HG03045 (cell line): ENCODE measurements around the gene STING1.
"Not testable (repeated sequence)": the region's sequence is repeated elsewhere in the genome, so short reads cannot be mapped to it uniquely, and the experiment has no call there.

Experiments used
- ATAC-seq: cut with Tn5 transposase; IDR thresholded peaks from one replicate; pipeline ENCODE4 v1.9.1; 2021; ENCODE audit warnings: mild to moderate bottlenecking, moderate library complexity; ENCODE audit not compliant: unreplicated experiment

STING1 gene

DNA sequence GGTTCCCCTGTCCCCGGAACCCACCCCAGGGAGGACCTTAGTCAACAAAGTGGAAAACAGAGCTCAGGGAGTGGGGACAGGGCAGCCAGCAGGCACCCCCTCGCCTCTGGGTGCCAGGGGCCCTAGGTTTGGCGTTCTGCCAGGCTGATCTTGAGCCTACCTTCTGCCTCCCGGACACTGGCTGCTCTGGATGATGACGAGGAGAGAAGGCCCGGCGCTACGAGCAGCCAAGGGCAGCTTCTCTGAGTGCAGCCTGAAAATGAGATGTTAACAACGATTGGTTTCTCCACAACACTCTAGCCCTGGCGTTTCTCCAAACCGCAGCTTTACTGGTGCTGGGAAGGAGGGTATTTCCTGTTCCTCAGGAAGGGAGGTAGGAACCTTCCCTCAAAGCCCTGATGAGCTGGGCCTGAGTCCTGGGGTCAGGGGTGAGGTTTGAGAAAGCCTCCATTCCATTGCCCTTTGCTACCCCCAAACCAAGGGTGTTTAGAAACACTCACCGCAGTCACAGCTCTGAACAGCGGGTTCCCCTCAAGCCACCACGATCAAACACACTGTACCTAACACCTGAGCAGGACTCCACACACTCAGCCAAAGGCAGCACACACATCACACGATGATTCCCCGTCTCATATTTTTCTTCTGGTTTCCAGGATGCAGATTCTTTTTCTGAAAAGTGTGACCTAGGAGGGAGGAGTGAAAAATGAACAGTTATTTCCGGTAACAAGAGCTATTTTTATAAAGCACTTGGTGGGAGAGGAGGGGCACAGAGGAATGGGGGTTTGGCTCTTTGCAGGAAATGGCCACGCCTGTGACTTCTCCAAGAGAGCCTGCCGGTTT lies at the start of gene STING1:
STING1 (minus strand) TSS at position 709 of the 840 bp plus-strand sequence. CDS start 1,054 bp downstream, outside the sequence.
- ATAC-seq, result peak; percentile 45

GRCh38 chr5:139531772-139532169 lies 49.2 kb upstream of the STING1 start:
- ATAC-seq, result no peak

GRCh38 chr5:139530079-139530478 lies 47.5 kb upstream of the STING1 start:
- ATAC-seq, result not testable (repeated sequence)

DNA sequence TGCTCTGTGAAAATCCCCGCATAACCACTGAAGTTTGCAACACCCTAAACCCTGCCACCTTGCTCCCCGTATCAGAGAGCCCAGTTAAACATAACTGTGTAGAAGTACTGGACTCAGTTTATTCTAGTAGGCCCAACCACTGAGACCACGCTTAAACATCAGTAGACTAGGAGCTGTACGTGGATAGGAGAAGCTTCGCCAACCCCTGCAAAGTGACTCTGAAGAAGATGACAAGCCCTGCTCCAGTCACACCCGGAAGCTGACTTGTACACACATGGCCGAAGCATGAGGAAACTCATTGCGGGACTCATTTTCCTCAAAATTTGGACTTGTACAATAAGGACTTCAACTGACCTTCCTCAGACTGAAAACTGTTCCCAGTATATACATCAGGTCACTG lies 46.1 kb upstream of the STING1 start:
- ATAC-seq, result not testable (repeated sequence)

DNA sequence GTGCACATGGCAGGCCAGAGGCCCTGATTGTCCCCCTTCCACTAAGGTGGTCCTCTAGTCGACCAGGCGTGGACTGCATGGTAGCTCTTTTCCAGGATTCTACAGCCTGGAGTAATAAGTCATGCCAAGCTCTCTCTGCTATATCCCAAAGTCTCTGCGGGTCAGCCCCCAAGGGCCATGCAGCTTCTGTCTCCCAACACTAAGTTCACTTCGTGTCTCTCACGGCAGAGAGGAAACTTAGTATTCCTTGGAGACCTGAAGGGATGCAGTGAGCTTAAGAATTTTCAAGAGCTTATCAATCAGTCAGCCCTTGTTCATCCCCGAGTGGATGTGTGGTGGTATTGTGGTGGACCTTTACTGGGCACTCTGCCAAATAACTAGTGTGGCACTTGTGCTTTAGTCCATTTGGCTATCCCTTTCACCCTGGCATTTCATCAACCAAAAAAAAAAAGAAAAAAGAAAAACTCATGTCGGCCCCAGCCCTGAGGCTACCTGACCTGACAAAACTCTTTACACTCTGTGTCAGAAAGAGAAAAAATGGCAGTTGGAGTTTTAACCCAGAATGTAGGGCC lies 45.4 kb upstream of the STING1 start:
- ATAC-seq, result not testable (repeated sequence)

- ATAC-seq, result not testable (repeated sequence)
Observed at GRCh38 chr5:139527090-139527470, 44.5 kb upstream of the STING1 start.

DNA sequence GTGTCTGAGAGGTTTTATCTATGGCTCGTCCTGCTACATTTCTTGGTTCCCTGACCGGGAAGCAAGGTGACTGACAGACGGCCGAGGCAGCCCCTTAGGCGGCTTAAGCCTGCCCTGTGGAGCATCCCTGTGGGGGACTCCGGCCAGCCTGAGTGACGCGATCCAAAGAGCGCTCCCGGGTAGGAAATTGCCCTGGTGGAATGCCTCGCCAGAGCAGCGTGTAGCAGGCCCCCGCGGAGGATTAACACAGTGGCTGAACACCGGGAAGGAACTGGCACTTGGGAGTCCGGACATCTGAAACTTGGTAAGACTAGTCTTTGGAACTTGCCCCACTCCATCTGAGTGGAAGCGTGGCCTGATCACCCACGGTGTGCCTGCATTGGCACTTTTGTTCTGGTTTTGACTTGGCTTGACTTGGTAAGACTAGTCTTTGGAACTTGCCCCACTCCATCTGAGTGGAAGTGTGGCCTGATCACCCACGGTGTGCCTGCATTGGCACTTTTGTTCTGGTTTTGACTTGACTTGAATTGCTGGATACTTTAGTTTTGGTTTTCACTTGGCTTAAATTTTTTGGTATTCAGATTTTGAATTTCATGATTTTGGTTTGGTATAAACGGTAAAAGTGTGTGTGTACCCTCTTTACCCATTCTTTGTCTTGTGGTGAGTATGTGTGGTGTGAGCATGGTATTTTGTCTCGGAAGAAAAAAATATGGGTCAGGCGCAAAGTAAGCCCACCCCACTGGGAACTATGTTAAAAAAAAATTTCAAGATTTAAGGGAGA lies 43.9 kb upstream of the STING1 start:
- ATAC-seq, result not testable (repeated sequence)

DNA sequence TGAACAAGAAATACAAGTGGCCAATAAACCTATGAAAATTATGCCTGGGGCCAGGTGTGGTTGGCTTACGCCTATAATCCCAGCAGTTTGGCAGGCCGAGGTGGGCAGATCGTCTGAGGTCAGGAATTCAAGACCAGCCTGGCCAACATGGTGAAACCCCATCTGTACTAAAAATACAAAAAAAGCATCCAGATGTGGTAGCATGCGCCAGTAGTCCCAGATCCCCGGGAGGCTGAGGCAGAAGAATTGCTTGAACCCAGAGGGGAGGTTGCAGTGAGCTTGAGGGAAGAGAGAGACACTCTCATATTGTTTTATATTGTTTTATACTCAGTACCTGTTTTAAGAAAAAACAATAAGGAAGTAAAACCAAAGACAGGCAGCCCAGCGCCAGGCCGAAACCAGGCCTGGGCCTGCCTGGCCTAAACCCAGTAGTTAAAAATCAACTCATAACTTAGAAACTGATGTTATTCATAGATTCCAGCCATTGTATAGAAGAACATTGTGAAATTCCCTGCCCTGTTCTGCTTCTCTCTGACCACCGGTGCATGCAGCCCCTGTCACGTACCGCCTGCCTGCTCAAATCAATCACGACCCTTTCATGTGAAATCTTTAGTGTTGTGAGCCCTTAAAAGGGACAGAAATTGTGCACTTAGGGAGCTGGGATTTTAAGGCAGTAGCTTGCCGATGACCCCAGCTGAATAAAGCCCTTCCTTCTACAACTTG lies 43.2 kb upstream of the STING1 start:
- ATAC-seq, result not testable (repeated sequence)

GRCh38 chr5:139524940-139525585 lies 42.5 kb upstream of the STING1 start:
- ATAC-seq, result no peak

DNA sequence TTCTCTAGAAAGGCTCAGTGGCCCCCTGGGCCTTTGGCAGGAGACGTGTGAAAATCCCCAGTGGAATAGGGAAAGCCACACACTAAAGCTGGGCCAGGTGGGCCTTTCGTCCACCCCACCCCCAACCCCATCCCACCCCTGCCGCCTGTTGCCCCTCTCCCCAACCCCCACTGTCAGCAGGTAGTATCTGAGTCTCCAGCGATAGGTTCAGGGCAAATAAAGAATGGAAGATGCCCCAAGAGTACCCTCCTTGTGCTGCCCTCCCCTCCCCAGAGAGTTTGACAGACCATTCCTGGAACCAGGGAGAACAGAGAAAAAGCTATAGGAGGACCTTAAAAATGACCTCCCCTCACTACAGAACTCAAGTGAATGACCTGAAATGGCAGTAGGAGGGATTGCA lies 41.9 kb upstream of the STING1 start:
- no peak for ATAC-seq

DNA sequence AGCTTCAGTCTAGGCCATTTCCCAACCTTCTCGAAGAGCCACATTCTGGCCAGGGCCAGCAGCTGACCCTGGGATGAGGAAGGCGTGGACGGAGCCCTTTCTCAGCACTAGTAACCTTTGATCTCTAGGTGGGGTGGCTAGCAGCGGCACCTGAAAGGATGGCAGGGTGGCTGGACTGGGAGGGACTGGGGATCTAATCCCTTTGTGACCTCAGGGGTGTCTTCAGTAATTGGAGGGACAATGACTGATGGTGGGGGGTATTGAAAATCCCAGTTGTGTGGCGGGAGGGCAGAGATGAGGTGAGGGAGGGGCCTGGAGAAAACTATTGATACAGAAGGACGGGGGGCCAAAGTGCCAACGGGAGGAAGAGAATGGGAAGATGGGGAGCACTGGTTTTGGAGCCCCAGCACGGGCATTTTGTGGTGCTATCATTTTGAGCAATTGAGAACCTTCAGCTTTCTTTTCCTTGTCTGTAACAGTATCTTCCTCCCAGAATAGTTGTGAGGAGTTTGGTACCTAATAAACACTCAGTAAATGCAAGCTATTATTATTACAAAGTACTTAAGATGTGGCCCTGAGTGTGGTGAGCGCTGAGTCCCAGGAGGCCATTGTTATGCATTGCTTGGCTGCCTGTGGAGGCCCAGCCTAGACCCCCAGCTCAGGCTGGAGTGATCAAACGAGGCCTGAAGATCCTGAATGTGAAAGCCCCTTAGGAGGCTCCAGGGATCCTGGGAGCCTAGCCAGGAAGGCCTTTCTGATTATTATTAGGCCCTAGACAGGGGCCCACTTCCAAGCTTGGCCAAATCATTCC lies 41.3 kb upstream of the STING1 start:
- ATAC-seq, result no peak

- ATAC-seq, result peak; percentile 82
Observed at GRCh38 chr5:139517683-139518564, 35.4 kb upstream of the STING1 start.

DNA sequence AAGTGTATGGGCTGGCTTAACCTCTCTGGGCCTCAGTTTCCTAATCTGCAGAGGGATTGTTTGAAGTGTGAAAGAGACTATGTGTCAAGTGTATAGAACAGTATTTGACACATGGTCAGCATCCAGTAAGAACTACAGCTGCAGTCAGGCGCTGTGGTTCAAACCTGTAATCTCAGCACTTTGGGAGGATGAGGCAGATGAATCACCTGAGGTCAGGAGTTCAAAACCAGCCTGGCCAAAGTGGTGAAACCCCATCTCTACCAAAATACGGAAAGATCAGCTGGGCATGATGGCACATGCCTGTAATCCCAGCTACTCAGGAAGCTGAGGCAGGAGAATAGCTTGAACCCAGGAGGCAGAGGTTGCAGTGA lies 31.9 kb upstream of the STING1 start:
- no peak for ATAC-seq

GRCh38 chr5:139513852-139514485 lies 31.4 kb upstream of the STING1 start:
- peak; percentile 10 for ATAC-seq

DNA sequence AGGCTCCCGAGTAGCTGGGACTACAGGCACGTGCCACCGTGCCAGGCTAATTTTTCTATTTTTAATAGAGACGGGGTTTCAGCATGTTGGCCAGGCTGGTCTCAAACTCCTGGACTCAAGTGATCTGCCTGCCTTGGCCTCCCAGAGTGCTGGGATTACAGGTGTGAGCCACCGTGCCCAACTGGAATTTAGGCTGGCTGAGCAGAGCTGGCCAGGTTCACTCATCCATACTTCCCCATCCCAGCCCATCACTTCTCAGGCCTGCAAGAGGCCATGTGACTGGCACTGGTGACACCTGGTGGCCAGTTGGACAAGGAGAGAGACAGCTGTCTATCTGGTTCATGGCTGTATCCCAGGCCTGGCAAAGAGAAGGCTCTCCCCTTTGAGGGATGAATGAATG lies 30.9 kb upstream of the STING1 start:
- ATAC-seq, result peak; percentile 48

DNA sequence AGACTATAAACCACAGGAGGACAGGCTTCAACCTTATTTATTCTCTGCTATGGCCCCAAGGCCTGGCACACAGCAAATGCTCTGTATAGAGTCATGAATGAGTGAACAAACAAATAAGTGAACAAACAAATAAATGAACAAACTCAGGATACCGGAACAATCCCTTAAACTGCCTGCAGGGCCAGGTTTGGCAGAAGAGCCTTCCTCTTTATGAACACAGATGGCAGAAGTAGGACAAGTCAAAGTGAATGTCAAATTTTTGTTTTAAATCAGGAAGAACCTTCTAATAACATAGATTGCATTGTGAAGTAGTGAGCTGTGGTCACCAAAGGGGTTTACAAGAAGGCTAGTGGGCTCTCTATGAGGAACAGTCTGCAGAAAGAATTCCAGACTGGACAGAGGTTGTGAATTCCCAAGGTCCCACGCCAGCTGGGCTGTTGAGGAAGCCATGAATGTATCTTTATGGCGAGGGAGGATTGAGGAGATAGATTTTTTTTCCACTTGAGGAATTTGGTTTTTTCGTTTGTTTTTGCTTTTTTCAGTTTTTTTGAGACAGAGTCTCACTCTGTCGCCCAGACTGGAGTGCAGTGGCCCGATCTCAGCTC lies 30.3 kb upstream of the STING1 start:
- ATAC-seq, result no peak

DNA sequence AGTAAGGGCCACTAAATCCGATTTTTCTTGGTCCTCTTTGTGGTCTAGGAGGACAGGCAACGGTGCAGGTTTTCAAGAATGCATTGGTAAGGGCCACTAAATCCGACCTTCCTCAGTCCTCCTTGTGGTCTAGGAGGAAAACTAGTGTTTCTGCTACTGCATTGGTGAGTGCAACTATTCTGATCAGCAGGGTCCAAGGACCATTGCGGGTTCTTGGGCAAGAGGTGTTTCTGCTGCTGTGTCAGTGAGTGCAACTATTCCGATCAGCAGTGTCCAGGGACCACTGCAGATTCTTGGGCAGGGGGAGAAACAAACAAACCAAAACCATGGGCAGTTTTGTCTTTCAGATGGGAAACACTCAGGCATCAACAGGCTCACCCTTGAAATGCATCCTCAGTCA lies 22.2 kb upstream of the STING1 start:
- ATAC-seq, result not testable (repeated sequence)

DNA sequence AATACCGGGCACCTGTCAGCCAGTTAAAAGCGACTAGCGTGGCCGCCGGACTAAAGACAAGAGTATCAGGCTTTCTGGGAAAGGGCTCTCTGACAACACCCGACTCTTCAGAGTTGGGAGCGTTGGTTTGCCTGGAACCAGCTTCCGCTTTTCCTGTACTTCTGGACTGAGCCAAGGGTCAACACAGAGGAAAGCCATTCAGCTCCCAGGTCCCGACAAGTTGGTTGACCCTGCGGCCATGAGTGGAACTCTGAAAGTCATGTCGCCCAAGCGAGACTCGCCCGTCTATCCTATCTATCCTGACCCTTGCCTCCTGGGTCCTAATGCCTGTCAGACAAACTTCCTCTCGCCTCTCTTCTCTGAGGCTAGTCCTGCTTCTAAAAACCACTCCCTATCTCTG lies 21.3 kb upstream of the STING1 start:
- not testable (repeated sequence) for ATAC-seq
